HG02943 (cell line): ENCODE measurements around the gene DNAJC18.
"Not testable (repeated sequence)": the region's sequence is repeated elsewhere in the genome, so short reads cannot be mapped to it uniquely, and the experiment has no call there.

Experiments
- ATAC-seq: cut with Tn5 transposase; IDR thresholded peaks from one replicate; pipeline ENCODE4 v1.9.1; 2021; ENCODE audit warnings: mild to moderate bottlenecking, low read depth, moderate library complexity; ENCODE audit not compliant: unreplicated experiment

Gene DNAJC18

GRCh38 chr5:139435676-139436075 is 3.6 kb downstream of the DNAJC18 start:
- no peak for ATAC-seq

GRCh38 chr5:139431706-139432105 is 7.6 kb downstream of the DNAJC18 start:
- no peak for ATAC-seq

- ATAC-seq, result no peak
Measured at GRCh38 chr5:139430015-139430414, 9.3 kb downstream of the DNAJC18 start.

GRCh38 chr5:139426203-139426885 is 13.0 kb downstream of the DNAJC18 start:
- no peak for ATAC-seq

GRCh38 chr5:139425497-139425896 is 13.8 kb downstream of the DNAJC18 start:
- ATAC-seq, result no peak

- ATAC-seq, result no peak
Measured at GRCh38 chr5:139422307-139422893, 16.9 kb downstream of the DNAJC18 start.

GRCh38 chr5:139419226-139420192 is 19.8 kb downstream of the DNAJC18 start:
- no peak for ATAC-seq

GRCh38 chr5:139418793-139419192 is 20.5 kb downstream of the DNAJC18 start:
- no peak for ATAC-seq

- no peak for ATAC-seq
Measured at GRCh38 chr5:139417214-139417613, 22.1 kb downstream of the DNAJC18 start.

GRCh38 chr5:139416651-139417050 is 22.7 kb downstream of the DNAJC18 start:
- no peak for ATAC-seq

- ATAC-seq, result no peak
Measured at GRCh38 chr5:139415869-139416268, 23.5 kb downstream of the DNAJC18 start.

- no peak for ATAC-seq
Measured at GRCh38 chr5:139415221-139415861, 24.0 kb downstream of the DNAJC18 start.

- no peak for ATAC-seq
Measured at GRCh38 chr5:139414581-139415130, 24.7 kb downstream of the DNAJC18 start.

- ATAC-seq, result no peak
Measured at GRCh38 chr5:139413963-139414362, 25.4 kb downstream of the DNAJC18 start.

GRCh38 chr5:139413153-139413552 is 26.2 kb downstream of the DNAJC18 start:
- ATAC-seq, result no peak

GRCh38 chr5:139410993-139411828 is 28.1 kb downstream of the DNAJC18 start:
- no peak for ATAC-seq

- no peak for ATAC-seq
Measured at GRCh38 chr5:139410121-139410992, 29.0 kb downstream of the DNAJC18 start.

- not testable (repeated sequence) for ATAC-seq
Measured at GRCh38 chr5:139409116-139409515, 30.2 kb downstream of the DNAJC18 start.

GRCh38 chr5:139408191-139408590 is 31.1 kb downstream of the DNAJC18 start:
- no peak for ATAC-seq
